ENCODE results near the gene SEPTIN11. TPM values are rescaled to one million over a fixed set of nuclear protein-coding genes. Genes with fewer than 3 reads are reported as not detected.

The SEPTIN11 gene
- polyA plus RNA-seq, 3 donors = 12.2 to 136 (median 91.1) TPM

- no peak overlapping the region for H3K27ac ChIP-seq (ENCODE audit: low read depth, low read length)
- 44 to 87% (median 67%) methylated on average over 3 of the region's 3 CpGs for WGBS, 3 donors
Measured at GRCh38 chr4:76969495-76969894, 19.9 kb downstream of the SEPTIN11 start.

GRCh38 chr4:76969941-76970529, 20.5 kb downstream of the SEPTIN11 start:
- 85 to 91% (median 89%) methylated on average over 5 of the region's 5 CpGs for WGBS, 3 donors
- no peak overlapping the region for H3K27ac ChIP-seq (ENCODE audit: low read depth, low read length)

- WGBS, 3 donors = 92 to 100% (median 100%) methylated on average over 1 of the region's 1 CpG
- H3K27ac ChIP-seq (ENCODE audit: low read depth, low read length) = no peak overlapping the region
Measured at GRCh38 chr4:76972306-76972705, 22.8 kb downstream of the SEPTIN11 start.

GRCh38 chr4:76974150-76974549, 24.6 kb downstream of the SEPTIN11 start:
- H3K27ac ChIP-seq (ENCODE audit: low read depth, low read length) = no peak overlapping the region
- WGBS, 3 donors = 77 to 98% (median 89%) methylated on average over 2 of the region's 2 CpGs

DNA sequence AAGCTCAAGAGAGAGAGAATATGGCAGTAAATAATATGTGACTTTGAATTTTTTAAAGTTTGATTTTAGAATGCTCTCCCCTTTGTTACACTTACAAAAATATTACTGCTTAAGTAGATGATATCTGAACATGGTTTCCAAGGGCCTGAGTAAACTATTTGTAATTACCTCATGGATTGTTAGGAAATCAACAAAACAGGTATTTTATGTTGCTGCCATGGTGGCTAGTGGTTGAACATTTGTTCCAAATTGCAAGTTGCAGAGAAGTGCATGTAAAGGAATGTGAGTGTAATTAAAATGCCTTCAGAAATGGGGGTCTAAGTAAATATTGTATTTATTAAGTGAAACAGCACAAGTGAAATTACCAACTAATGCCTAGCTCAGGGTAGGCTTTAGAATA, 27.6 kb downstream of the SEPTIN11 start:
- H3K27ac ChIP-seq (ENCODE audit: low read depth, low read length) = no peak overlapping the region

GRCh38 chr4:76977736-76978350, 28.3 kb downstream of the SEPTIN11 start:
- no peak overlapping the region for H3K27ac ChIP-seq (ENCODE audit: low read depth, low read length)
- 54 to 74% (median 58%) methylated on average over 3 of the region's 3 CpGs for WGBS, 3 donors

- H3K27ac ChIP-seq (ENCODE audit: low read depth, low read length) = no peak overlapping the region
- WGBS, 3 donors = 98% methylated on average over 2 of the region's 2 CpGs
Measured at GRCh38 chr4:76979236-76979635, 29.7 kb downstream of the SEPTIN11 start.

DNA sequence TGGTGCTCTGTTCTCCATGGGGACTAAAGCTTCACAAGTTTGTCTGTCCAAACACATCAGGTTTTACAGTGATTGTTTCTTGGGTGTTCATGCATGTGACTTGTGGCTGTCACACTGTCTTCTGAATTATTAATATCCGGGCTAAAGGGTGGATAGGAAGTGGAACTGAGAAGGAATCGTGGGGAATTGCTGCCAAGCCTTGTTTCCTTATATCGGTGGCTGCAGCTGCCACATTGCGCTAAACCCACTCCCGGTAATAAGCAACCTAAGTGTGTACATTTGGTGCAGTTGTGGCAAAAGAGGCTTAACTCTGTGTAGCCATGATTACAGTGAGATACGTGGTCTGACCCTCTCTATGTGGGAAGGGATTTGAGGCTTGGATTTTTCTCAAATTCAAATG, 30.7 kb downstream of the SEPTIN11 start:
- WGBS, 3 donors = 34 to 73% (median 41%) methylated on average over 6 of the region's 6 CpGs
- no peak overlapping the region for H3K27ac ChIP-seq (ENCODE audit: low read depth, low read length)

DNA sequence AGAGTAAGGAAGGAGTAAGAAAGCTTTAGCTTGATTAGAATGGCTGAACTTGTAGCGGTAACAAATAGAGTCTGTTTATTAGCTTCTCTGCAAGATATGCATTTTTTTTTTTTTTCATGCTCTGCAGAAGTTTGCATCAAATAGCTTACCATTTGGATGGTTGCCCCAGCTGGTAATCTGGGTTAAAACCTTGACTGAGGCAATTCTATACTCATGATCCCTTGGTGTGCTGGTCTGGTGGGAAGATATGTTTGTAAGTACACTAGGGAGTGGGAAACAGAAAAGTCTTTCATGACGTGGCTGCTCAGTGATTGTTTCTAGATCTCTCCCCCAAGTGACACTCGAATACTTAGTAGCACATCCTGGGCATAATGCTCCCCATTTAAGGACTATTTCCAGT, 32.1 kb downstream of the SEPTIN11 start:
- no peak overlapping the region for H3K27ac ChIP-seq (ENCODE audit: low read depth, low read length)
- WGBS, 3 donors = 72 to 83% (median 78%) methylated on average over 3 of the region's 3 CpGs

DNA sequence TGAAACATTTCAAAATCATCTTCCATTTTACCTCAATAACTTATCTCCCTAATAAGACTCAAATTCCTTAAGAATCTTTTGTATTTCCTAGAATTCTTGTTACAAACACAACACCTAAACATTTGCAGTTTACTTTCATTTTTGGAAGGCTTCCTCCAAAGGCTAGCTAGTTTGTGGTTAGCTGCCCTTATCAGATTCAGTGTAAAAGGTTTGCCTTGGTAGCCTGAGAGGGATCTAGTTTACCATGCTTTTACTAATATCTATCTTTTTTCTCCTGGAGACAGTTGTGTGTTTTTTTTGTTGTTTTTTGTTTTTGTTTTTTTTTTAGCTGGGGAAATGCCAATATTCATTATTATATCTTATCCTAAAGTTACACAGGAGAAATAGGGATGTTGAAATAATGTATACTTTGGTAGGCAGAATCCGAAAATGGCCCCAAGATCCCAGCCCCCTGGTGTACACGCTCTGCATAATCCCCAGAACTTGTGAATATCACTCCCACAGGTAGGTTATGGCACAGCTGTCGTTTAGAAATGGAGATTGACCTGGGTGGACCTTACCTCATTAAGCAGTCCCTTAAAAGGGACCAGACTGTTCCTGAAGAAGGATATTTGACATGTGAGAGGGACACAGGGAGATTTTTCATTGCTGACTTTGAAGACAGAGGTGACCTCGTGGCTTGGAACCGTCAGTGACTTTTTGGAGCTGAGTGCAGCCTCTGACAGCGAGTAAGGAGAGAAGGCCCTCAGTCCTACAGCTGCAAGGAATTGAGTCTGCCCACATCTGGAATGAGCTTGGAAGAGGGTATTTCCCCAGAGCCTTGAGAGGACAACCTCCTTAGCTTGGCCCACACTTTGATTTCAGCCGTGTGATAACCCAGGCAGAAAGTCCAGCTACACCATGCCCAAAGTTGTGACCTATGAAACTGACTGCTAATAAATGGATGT, 33.4 kb downstream of the SEPTIN11 start:
- no peak overlapping the region for H3K27ac ChIP-seq (ENCODE audit: low read depth, low read length)
- 77 to 86% (median 81%) methylated on average over 7 of the region's 7 CpGs for WGBS, 3 donors

DNA sequence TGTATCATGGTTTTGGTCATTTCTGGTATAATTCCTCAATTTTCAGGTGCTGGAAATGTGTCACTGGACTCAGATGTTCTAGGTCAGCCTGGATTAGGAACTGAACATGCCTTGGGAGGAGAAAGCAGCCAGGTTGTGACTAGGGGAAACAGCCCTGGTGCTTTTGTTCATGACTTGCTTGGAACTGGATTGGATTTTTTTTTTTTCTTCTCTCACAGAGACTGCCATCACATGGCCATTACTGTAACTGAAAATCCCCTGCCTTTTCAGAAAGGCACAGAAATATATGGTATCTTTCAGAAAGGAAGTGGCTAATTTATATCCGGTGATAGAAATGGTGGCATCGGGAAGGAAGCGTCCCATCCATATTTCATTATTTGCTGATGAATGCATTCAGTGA, 34.6 kb downstream of the SEPTIN11 start:
- H3K27ac ChIP-seq (ENCODE audit: low read depth, low read length) = no peak overlapping the region
- WGBS, 3 donors = 18 to 62% (median 19%) methylated on average over 3 of the region's 3 CpGs

DNA sequence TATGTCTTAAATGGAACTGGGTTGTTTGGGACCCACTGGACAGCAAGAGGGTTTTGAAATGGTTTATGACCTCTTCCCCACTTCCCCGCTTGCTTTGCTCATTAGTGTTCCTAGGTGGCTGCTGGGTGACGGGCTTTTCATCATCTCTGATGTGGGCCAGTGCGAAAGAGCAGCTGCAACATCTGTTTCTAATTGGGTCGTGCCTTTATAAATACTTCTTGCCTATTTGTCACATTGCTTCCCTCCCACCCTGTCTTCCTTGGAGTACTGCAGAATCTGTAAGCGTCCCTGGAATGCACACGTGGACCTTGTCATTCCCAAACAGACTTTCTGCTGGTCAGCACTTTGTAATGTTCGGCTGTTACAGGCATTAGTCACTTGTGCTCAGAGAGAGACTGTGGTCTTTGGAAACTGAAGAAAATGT, 35.2 kb downstream of the SEPTIN11 start:
- WGBS, 3 donors = 39 to 71% (median 54%) methylated on average over 7 of the region's 7 CpGs
- no peak overlapping the region for H3K27ac ChIP-seq (ENCODE audit: low read depth, low read length)

DNA sequence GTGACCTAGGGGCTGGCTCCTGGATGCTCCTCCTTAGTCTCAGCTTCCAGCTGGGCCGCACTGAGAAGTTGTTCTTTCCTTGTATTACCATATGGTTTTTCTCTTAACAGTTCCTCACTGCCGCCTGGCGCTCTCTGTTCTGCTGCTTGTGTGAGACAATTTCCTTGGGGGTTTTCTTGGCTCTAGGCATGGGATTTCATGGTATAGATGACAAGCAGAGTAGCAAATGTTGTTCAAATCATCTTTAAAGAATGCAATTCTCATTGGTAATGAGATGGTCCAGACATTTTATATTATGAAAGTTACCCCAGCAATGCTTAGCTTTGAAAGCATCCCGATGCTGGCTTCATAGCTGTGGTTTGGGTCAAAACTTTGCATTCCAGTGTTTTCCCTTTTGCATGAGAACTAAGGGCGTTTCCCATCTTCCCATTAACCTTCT, 37.6 kb downstream of the SEPTIN11 start:
- no peak overlapping the region for H3K27ac ChIP-seq (ENCODE audit: low read depth, low read length)
- WGBS, 3 donors = 36 to 64% (median 49%) methylated on average over 5 of the region's 5 CpGs

DNA sequence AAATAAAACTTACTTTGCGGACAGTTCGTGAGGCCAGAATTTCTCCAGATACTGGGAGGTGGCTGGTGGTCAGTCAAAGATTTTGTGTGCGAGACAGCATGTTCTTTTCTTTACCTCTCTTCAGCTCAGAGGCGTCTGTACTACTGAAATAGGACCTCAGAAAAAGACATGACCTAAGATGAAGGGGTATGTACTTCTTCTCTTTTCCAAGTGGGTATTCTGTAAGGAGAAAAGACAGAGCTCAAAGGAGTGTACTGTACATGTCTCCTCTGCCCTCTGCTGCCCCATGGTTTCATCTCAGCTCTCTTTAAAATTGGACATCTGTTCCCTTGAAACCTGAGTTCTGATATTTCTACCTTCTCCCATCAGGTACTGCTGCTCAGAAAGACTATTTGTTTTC, 38.1 kb downstream of the SEPTIN11 start:
- 42 to 70% (median 59%) methylated on average over 4 of the region's 4 CpGs for WGBS, 3 donors
- no peak overlapping the region for H3K27ac ChIP-seq (ENCODE audit: low read depth, low read length)

- 64 to 85% (median 75%) methylated on average over 13 of the region's 13 CpGs for WGBS, 3 donors
- H3K27ac ChIP-seq (ENCODE audit: low read depth, low read length) = no peak overlapping the region
Measured at GRCh38 chr4:76989391-76990061, 40.0 kb downstream of the SEPTIN11 start.

DNA sequence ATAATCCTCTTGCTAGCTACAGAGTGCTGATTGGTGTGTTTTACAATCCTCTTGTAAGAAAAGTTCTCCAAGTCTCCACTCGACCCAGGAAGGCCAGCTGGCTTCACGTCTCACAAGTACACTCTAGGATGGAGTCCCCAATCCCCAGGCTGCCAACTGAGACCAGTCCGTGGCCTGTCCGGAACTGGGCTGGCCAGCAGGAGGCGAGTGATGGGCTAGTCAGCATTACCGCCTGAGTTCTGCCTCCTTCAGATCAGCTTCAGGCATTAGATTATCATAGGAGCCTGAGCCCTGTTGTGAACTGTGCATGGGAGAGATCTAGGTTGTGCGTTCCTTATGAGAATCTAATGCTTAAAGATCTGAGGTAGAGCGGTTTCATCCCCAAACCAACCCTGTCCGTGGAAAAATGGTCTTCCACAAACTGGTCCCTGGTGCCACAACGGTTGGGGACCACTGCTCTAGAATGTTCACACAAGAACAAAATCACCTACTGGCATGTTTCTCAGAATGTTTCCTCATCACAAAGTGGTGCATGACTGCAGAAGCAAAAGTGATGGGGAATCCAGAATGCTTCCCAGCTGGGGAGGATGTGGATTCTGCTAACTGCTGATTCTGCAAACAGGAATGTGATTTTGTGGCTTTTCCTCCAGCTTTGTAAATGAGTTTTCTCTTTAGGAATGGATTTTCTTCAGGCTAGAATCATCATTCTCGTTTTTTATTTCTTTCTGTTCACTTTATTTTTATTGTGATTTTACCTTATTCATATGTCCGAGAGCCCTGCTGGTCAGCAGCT, 40.9 kb downstream of the SEPTIN11 start:
- 90 to 92% (median 92%) methylated on average over 12 of the region's 12 CpGs for WGBS, 3 donors
- H3K27ac ChIP-seq (ENCODE audit: low read depth, low read length) = no peak overlapping the region

GRCh38 chr4:76991161-76991660, 41.7 kb downstream of the SEPTIN11 start:
- H3K27ac ChIP-seq (ENCODE audit: low read depth, low read length) = no peak overlapping the region
- WGBS, 3 donors = 91 to 96% (median 94%) methylated on average over 1 of the region's 1 CpG

Measured in adipose tissue (tissue), 3 donors.